ENCODE measurements around the gene ARMC7. TPM values are rescaled to one million over a fixed set of nuclear protein-coding genes. Genes with fewer than 3 reads are reported as not detected.
A peak's percentile ranks its signal among the peaks of the same experiment; 100 is the strongest.

ARMC7 gene
- total and polyA plus RNA-seq, 2 of the 13 experiments (the other 11 are each of a cell fraction or from before 2014, with no cell fraction given), result 3.9 to 4.2 TPM

- TF ChIP-seq ZSCAN25 (CRISPR knock-in tag; IDR thresholded peaks at IDR 0.05) (peak; percentile 58), NFE2L2 (IDR thresholded peaks at IDR 0.05; ENCODE audit: low read length) (no peak), SKI (IDR thresholded peaks at IDR 0.05; ENCODE audit: partially characterized antibody) (peak; percentile 98), LRRFIP1 (CRISPR knock-in tag; conservative IDR thresholded peaks at IDR 0.05) (no peak), CEBPB (IDR thresholded peaks at IDR 0.05; ENCODE audit: borderline replicate concordance, low read depth, low read length) (no peak; the same call in 1 of the 2 replicates), ZNF207 (IDR thresholded peaks at IDR 0.05; ENCODE audit: borderline replicate concordance) (no peak), ZNF780A (CRISPR knock-in tag; IDR thresholded peaks at IDR 0.05) (no peak), ZBTB38 (CRISPR knock-in tag; IDR thresholded peaks at IDR 0.05) (peak; percentile 67; the same call in 1 of the 2 replicates), LCORL (IDR thresholded peaks at IDR 0.05) (no peak), LCORL (CRISPR knock-in tag; IDR thresholded peaks at IDR 0.05) (peak; percentile 99), HNF1A (IDR thresholded peaks at IDR 0.05; ENCODE audit: low read depth) (peak; percentile 61; the same call in 1 of the 2 replicates), HNF1A (CRISPR knock-in tag; IDR thresholded peaks at IDR 0.05; ENCODE audit: borderline replicate concordance) (peak; percentile 75; the same call in 1 of the 2 replicates), TAF1 (CRISPR knock-in tag; IDR thresholded peaks at IDR 0.05) (0 out of 2 replicates have a peak, but pooled peaks have one; percentile 1), ZNF280B (CRISPR knock-in tag; IDR thresholded peaks at IDR 0.05; ENCODE audit: borderline replicate concordance) (peak; percentile 52; the same call in 1 of the 2 replicates), FOXM1 (CRISPR knock-in tag; IDR thresholded peaks at IDR 0.05) (no peak), TCF7 (IDR thresholded peaks at IDR 0.05; ENCODE audit: low read depth) (peak; percentile 75), SYNCRIP (IDR thresholded peaks at IDR 0.05; ENCODE audit: insufficient read depth, low read depth, low read length) (no peak), ZBTB7A (CRISPR knock-in tag; IDR thresholded peaks at IDR 0.05) (peak; percentile 87), NFIB (CRISPR knock-in tag; IDR thresholded peaks at IDR 0.05; ENCODE audit: borderline replicate concordance) (no peak), ATRX (CRISPR knock-in tag; IDR thresholded peaks at IDR 0.05; ENCODE audit: borderline replicate concordance) (no peak), HIC2 (CRISPR knock-in tag; IDR thresholded peaks at IDR 0.05; ENCODE audit: low read depth) (peak; percentile 33; the same call in 1 of the 2 replicates)
Measured at GRCh38 chr17:75084039-75084660, 25.6 kb upstream of the ARMC7 start (continued).
